Spleen (tissue), 7 donors: ENCODE data around the gene ACSL5.

ENCODE experiments used
- POLR2A ChIP-seq, 3 donors: fragments of 450-650 bp; IDR thresholded peaks; one replicate each; pipeline ENCODE4 v1.5.1; 2017; ENCODE audit warnings: antibody characterized with exemption in 3 of 3, mild to moderate bottlenecking in 1 of 3
- TF ChIP-seq, protein P1 (sequence below), 11 experiments: fragments of 200-600 bp in 7 of 11; fragments of 450-650 bp in 4 of 11; sonication (generic) in 4 of 11; IDR thresholded peaks in 8 of 11; conservative IDR thresholded peaks in 3 of 11; 1 replicate in 7 of 11; 2 replicates in 4 of 11; pipeline versions ENCODE4 v1.4.0 to v1.8.0; 2016 to 2021; ENCODE audit warnings: antibody characterized with exemption in 11 of 11, inconsistent platforms in 4 of 11, mild to moderate bottlenecking in 1 of 11
- donor health status: DM: no; HTN: no; CAD: no; lungs with moderate emphysema.
- donor health status: DM: no; HTN: no; CAD: no.
- donor health status: DM: no; HTN: no; CAD: no.

DNA sequence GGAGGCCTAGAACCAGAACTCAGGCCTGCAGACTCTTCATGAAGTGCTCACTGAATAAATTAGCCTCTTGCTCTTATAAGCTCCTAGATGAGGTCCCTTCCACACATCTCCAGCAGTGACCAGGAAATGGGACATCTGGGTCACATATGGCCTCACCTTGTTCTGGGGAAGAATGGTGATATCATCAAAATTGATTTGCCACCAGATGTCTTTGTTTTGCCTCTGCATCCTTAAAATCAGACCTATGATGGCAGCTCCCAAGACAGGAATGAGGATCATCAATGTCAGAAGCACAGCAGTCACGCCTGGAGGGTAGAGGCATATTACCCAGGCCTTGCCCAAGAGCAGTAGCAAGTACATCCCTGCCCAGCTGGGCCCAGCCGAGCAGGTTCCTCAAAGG, 33.3 kb upstream of the ACSL5 start:
- TF ChIP-seq, protein P1, sequence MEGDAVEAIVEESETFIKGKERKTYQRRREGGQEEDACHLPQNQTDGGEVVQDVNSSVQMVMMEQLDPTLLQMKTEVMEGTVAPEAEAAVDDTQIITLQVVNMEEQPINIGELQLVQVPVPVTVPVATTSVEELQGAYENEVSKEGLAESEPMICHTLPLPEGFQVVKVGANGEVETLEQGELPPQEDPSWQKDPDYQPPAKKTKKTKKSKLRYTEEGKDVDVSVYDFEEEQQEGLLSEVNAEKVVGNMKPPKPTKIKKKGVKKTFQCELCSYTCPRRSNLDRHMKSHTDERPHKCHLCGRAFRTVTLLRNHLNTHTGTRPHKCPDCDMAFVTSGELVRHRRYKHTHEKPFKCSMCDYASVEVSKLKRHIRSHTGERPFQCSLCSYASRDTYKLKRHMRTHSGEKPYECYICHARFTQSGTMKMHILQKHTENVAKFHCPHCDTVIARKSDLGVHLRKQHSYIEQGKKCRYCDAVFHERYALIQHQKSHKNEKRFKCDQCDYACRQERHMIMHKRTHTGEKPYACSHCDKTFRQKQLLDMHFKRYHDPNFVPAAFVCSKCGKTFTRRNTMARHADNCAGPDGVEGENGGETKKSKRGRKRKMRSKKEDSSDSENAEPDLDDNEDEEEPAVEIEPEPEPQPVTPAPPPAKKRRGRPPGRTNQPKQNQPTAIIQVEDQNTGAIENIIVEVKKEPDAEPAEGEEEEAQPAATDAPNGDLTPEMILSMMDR (IDR thresholded peaks at IDR 0.05 in 8 of 11, conservative IDR thresholded peaks at IDR 0.05 in 3 of 11), result no peak
- no peak for TF ChIP-seq POLR2A (IDR thresholded peaks at IDR 0.05)
